Neural cell (in vitro differentiated cells): ENCODE measurements around the gene RRP1. TPM values are rescaled to one million over a fixed set of nuclear protein-coding genes. Genes with fewer than 3 reads are reported as not detected.

Experiments
- H2AFZ ChIP-seq: fragments of 200-600, 300-800 bp; sonication (generic), shearing (Covaris generic); 2 replicates; pipeline ENCODE4 v1.6.0; 2014; ENCODE audit warnings: low read depth, mild to moderate bottlenecking, antibody characterized with exemption, low read length, moderate library complexity
- H3F3A ChIP-seq: fragments of 200-600 bp; shearing (Covaris generic); 2 replicates; pipeline ENCODE4 v1.6.1; 2016; ENCODE audit warnings: mild to moderate bottlenecking, moderate library complexity, mixed read lengths, antibody characterized with exemption, low read length; ENCODE audit not compliant: insufficient read depth, poor library complexity, severe bottlenecking
- H3K27ac ChIP-seq: fragments of 200-600, 300-800 bp; sonication (generic), shearing (Covaris generic); 2 replicates; pipeline ENCODE4 v1.5.1; 2014; ENCODE audit warnings: mild to moderate bottlenecking, low read length, moderate library complexity
- H3K27me3 ChIP-seq: fragments of 300-800, 200-600 bp; sonication (generic), shearing (Covaris generic); 2 replicates; pipeline ENCODE4 v1.6.0; 2014; ENCODE audit warnings: mild to moderate bottlenecking, low read depth, low read length, moderate library complexity; ENCODE audit not compliant: insufficient read depth
- H3K36me3 ChIP-seq: fragments of 300-800, 200-600 bp; sonication (generic), shearing (Covaris generic); 2 replicates; pipeline ENCODE4 v1.5.1; 2014; ENCODE audit warnings: mild to moderate bottlenecking, antibody characterized with exemption, low read length, moderate library complexity; ENCODE audit not compliant: insufficient read depth
- H3K4me2 ChIP-seq: fragments of 300-800, 200-600 bp; sonication (generic), shearing (Covaris generic); 2 replicates; pipeline ENCODE4 v1.6.0; 2014; ENCODE audit warnings: mild to moderate bottlenecking, low read length
- H3K4me3 ChIP-seq: fragments of 300-800, 200-600 bp; sonication (generic), shearing (Covaris generic); 2 replicates; pipeline ENCODE4 v1.5.1; 2014; ENCODE audit warnings: mild to moderate bottlenecking, low read length, moderate library complexity
- H3K79me2 ChIP-seq: fragments of 200-600 bp; shearing (Covaris generic); replicated peaks from 2 replicates; pipeline ENCODE4 v1.6.0; 2014; ENCODE audit warnings: mild to moderate bottlenecking, low read length, moderate library complexity; ENCODE audit not compliant: insufficient read depth
- H3K9ac ChIP-seq: fragments of 300-800, 200-600 bp; sonication (generic), shearing (Covaris generic); 2 replicates; pipeline ENCODE4 v1.6.1; 2016; ENCODE audit warnings: mild to moderate bottlenecking, low read length, mixed read lengths
- H3K9me2 ChIP-seq: fragments of 200-600 bp; shearing (Covaris generic); 2 replicates; pipeline ENCODE4 v1.6.1; 2016; ENCODE audit warnings: mild to moderate bottlenecking, low read length, mixed read lengths; ENCODE audit not compliant: insufficient read depth
- H3K9me3 ChIP-seq: fragments of 200-600, 300-800 bp; sonication (generic), shearing (Covaris generic); 2 replicates; pipeline ENCODE4 v1.6.1; 2016; ENCODE audit warnings: mild to moderate bottlenecking, mixed run types, low read length, moderate library complexity, mixed read lengths
- H4K20me1 ChIP-seq: fragments of 200-600 bp; shearing (Covaris generic); 2 replicates; pipeline ENCODE4 v1.6.1; 2016; ENCODE audit warnings: mild to moderate bottlenecking, mixed run types; ENCODE audit not compliant: insufficient read depth
- EP300 ChIP-seq: fragments of 450-650 bp; conservative IDR thresholded peaks from 2 replicates; pipeline ENCODE4 v1.6.1; 2014; ENCODE audit warnings: antibody characterized with exemption, mild to moderate bottlenecking, moderate library complexity; ENCODE audit not compliant: poor library complexity, severe bottlenecking
- EZH2 ChIP-seq: fragments of 200-600, 300-800 bp; shearing (Covaris generic), sonication (generic); IDR thresholded peaks from 2 replicates; pipeline ENCODE4 v1.6.1; 2014; ENCODE audit warnings: antibody characterized with exemption, low read length, borderline replicate concordance, mild to moderate bottlenecking; ENCODE audit not compliant: insufficient read depth, poor library complexity, severe bottlenecking
- MXI1 ChIP-seq: fragments of 450-650 bp; conservative IDR thresholded peaks from 2 replicates; pipeline ENCODE4 v1.6.1; 2014; ENCODE audit warnings: antibody characterized with exemption, mild to moderate bottlenecking; ENCODE audit not compliant: poor library complexity, severe bottlenecking
- POLR2AphosphoS5 ChIP-seq: IDR thresholded peaks from 2 replicates; pipeline ENCODE4 v1.6.1; 2012
- RAD21 ChIP-seq: fragments of 450-650 bp; conservative IDR thresholded peaks from 2 replicates; pipeline ENCODE4 v1.6.1; 2014; ENCODE audit warnings: antibody characterized with exemption, mild to moderate bottlenecking, moderate library complexity
- SMC3 ChIP-seq: fragments of 450-650 bp; conservative IDR thresholded peaks from 2 replicates; pipeline ENCODE4 v1.6.1; 2014; ENCODE audit warnings: antibody characterized with exemption, mild to moderate bottlenecking, moderate library complexity; ENCODE audit not compliant: poor library complexity
- TAF1 ChIP-seq: IDR thresholded peaks from 2 replicates; pipeline ENCODE4 v1.6.1; 2012; ENCODE audit warnings: low read depth
- polyA plus RNA-seq: library from polyadenylated mRNA; depleted of rRNA; stranded (reverse); fragments of >200 nt; gene quantifications from 2 replicates; pipeline ENCODE4 v1.2.3, GENCODE V29; 2014
- TF ChIP-seq, protein P1 (sequence below): IDR thresholded peaks from 2 replicates; pipeline ENCODE4 v1.6.1; 2012; ENCODE audit warnings: borderline replicate concordance
- TF ChIP-seq, protein P2 (sequence below): fragments of 450-650 bp; IDR thresholded peaks from 2 replicates; pipeline ENCODE4 v1.5.1; 2014; ENCODE audit warnings: antibody characterized with exemption, mild to moderate bottlenecking, moderate library complexity; ENCODE audit not compliant: poor library complexity, severe bottlenecking

RRP1 gene
- polyA plus RNA-seq, 1 donor from 2014 or later, result 35.8 TPM

DNA sequence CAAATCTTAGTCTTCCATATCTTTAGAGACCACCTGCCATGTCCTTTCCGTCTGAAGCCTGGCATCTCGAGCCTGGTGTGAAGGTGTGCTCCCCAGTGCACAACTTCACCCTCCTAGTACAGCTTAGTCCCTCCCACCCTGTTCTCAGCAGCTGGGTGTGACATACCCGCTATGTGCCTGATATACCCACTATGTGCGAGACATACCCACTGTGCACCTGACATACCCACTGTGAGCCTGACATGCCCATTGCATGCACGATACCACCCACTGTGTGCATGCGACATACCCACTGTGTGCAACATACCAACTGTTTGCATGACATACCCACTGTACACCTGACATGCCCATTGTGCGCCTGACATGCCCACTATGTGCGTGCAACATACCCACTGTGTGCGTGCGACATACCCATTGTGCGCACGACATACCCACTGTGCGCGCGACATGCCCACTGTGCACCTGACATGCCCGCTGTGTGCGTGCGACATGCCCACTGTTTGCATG, 3.0 kb upstream of the RRP1 start:
- Histone ChIP-seq H4K20me1 (no peaks in the 10 kb centered on the region), H3K27ac (no peak overlapping the region), H3K9me3 (no peaks in the 10 kb centered on the region), H3K36me3 (no peaks in the 10 kb centered on the region), H2AFZ (no peak overlapping the region), H3K4me2 (no peak overlapping the region), H3K27me3 (no peaks in the 10 kb centered on the region), H3K4me3 (no peak overlapping the region), H3K9me2 (no peaks in the 10 kb centered on the region), H3F3A (no peaks in the 10 kb centered on the region), H3K79me2 (peaks cover 17% of the 10 kb centered on the region), H3K9ac (no peak overlapping the region)
- TF ChIP-seq TAF1 (no peak), MXI1 (no peak)
- TF ChIP-seq, protein P1, sequence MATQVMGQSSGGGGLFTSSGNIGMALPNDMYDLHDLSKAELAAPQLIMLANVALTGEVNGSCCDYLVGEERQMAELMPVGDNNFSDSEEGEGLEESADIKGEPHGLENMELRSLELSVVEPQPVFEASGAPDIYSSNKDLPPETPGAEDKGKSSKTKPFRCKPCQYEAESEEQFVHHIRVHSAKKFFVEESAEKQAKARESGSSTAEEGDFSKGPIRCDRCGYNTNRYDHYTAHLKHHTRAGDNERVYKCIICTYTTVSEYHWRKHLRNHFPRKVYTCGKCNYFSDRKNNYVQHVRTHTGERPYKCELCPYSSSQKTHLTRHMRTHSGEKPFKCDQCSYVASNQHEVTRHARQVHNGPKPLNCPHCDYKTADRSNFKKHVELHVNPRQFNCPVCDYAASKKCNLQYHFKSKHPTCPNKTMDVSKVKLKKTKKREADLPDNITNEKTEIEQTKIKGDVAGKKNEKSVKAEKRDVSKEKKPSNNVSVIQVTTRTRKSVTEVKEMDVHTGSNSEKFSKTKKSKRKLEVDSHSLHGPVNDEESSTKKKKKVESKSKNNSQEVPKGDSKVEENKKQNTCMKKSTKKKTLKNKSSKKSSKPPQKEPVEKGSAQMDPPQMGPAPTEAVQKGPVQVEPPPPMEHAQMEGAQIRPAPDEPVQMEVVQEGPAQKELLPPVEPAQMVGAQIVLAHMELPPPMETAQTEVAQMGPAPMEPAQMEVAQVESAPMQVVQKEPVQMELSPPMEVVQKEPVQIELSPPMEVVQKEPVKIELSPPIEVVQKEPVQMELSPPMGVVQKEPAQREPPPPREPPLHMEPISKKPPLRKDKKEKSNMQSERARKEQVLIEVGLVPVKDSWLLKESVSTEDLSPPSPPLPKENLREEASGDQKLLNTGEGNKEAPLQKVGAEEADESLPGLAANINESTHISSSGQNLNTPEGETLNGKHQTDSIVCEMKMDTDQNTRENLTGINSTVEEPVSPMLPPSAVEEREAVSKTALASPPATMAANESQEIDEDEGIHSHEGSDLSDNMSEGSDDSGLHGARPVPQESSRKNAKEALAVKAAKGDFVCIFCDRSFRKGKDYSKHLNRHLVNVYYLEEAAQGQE, result no peak

DNA sequence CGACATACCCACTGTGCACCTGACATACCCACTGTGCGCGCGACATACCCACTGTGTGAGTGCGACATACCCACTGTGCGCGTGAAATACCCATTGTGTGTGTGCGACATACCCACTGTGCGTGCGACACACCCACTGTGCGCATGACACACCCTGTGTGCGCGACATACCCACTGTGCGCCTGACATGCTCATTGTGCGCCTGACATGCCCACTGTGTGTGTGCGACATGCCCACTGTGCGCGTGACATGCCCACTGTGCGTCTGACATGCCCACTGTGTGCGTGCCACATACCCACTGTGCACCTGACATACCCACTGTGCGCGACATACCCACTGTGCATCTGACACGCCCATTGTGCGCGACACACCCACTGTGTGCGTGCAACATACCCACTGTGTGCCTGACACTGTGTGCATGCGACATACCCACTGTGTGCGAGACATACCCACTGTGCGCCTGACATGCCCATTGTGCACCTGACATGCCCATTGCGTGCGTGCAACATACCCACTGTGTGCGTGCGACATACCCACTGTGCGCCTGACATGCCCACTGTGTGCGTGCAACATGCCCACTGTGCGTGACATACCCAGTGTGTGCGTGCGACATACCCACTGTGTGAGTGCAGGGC, 2.5 kb upstream of the RRP1 start:
- no peaks in the 10 kb centered on the region for H4K20me1 ChIP-seq
- no peak overlapping the region for H2AFZ ChIP-seq
- H3K27me3 ChIP-seq, result no peaks in the 10 kb centered on the region
- no peak overlapping the region for H3K27ac ChIP-seq
- H3K4me3 ChIP-seq, result no peak overlapping the region
- no peak overlapping the region for H3K9ac ChIP-seq
- no peaks in the 10 kb centered on the region for H3K9me2 ChIP-seq
- H3K9me3 ChIP-seq, result no peaks in the 10 kb centered on the region
- H3K36me3 ChIP-seq, result no peaks in the 10 kb centered on the region
- TF ChIP-seq, protein P2, sequence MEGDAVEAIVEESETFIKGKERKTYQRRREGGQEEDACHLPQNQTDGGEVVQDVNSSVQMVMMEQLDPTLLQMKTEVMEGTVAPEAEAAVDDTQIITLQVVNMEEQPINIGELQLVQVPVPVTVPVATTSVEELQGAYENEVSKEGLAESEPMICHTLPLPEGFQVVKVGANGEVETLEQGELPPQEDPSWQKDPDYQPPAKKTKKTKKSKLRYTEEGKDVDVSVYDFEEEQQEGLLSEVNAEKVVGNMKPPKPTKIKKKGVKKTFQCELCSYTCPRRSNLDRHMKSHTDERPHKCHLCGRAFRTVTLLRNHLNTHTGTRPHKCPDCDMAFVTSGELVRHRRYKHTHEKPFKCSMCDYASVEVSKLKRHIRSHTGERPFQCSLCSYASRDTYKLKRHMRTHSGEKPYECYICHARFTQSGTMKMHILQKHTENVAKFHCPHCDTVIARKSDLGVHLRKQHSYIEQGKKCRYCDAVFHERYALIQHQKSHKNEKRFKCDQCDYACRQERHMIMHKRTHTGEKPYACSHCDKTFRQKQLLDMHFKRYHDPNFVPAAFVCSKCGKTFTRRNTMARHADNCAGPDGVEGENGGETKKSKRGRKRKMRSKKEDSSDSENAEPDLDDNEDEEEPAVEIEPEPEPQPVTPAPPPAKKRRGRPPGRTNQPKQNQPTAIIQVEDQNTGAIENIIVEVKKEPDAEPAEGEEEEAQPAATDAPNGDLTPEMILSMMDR, result no peak
- TF ChIP-seq SMC3, result no peak
- TF ChIP-seq POLR2AphosphoS5, result no peak
- TF ChIP-seq, protein P1, result no peak
- TF ChIP-seq RAD21, result no peak
- no peak for TF ChIP-seq EZH2
- TF ChIP-seq EP300, result no peak
- TF ChIP-seq TAF1, result no peak
- no peak for TF ChIP-seq MXI1
- no peaks in the 10 kb centered on the region for H3F3A ChIP-seq
- H3K4me2 ChIP-seq, result no peak overlapping the region
- H3K79me2 ChIP-seq, result peaks cover 17% of the 10 kb centered on the region
